Measurements from ENCODE around the gene KRT25. TPM values are rescaled to one million over a fixed set of nuclear protein-coding genes. Genes with fewer than 3 reads are reported as not detected.

KRT25 gene
- total RNA-seq, 1 experiment from 2014 or later: 0.28 TPM

GRCh38 chr17:40707745-40708144 is 47.4 kb downstream of the KRT25 start:
- intact Hi-C loops (cut with micrococcal nuclease; ENCODE audit: unreplicated experiment): no loop called here
- POLR2A ChIA-PET (ENCODE audit: low non-redundant PET): no interaction called here
- no TSS peak for BruUV-seq (replicated peaks)

DNA sequence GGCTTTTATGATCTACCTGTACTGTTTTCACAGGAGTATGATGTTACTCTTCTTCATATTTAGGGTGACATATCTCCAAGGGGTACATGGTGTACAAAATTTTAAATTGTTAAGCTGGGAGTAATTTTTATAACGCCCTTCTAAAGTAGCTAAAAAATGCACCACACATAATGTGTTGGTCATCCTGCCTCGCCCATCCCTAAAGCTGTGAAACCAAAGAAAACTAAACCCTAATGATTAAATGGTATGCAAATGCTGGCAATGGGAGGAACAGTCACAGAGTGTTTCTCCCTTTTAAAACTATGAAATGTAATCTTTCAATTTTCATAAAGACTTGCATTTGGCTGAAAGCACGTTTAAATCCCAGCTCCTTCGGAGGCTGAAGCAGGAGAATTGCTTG is 49.5 kb downstream of the KRT25 start:
- no peak for DNase-seq (ENCODE audit: low spot score)
- Histone ChIP-seq H3K27ac (ENCODE audit: low read depth, low read length, poor library complexity, severe bottlenecking) (no peak overlapping the region), H3K4me3 (ENCODE audit: low read depth, low read length, poor library complexity, severe bottlenecking) (no peak overlapping the region), H3K4me1 (ENCODE audit: insufficient read depth, low read length, poor library complexity, severe bottlenecking) (no peaks in the 10 kb centered on the region), H3K27me3 (replicated peaks; ENCODE audit: insufficient read depth, low read depth, low read length, poor library complexity) (no peaks in the 10 kb centered on the region), H3K36me3 (ENCODE audit: insufficient read depth, low read length, poor library complexity, severe bottlenecking) (no peaks in the 10 kb centered on the region), H3K9me3 (ENCODE audit: low read depth, low read length, poor library complexity, severe bottlenecking) (no peaks in the 10 kb centered on the region)
- intact Hi-C loops (cut with micrococcal nuclease; ENCODE audit: unreplicated experiment): no loop called here
- TF ChIP-seq, protein P1, sequence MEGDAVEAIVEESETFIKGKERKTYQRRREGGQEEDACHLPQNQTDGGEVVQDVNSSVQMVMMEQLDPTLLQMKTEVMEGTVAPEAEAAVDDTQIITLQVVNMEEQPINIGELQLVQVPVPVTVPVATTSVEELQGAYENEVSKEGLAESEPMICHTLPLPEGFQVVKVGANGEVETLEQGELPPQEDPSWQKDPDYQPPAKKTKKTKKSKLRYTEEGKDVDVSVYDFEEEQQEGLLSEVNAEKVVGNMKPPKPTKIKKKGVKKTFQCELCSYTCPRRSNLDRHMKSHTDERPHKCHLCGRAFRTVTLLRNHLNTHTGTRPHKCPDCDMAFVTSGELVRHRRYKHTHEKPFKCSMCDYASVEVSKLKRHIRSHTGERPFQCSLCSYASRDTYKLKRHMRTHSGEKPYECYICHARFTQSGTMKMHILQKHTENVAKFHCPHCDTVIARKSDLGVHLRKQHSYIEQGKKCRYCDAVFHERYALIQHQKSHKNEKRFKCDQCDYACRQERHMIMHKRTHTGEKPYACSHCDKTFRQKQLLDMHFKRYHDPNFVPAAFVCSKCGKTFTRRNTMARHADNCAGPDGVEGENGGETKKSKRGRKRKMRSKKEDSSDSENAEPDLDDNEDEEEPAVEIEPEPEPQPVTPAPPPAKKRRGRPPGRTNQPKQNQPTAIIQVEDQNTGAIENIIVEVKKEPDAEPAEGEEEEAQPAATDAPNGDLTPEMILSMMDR (conservative IDR thresholded peaks at IDR 0.05; ENCODE audit: low read depth, low read length): no peak
- TF ChIP-seq EZH2 (IDR thresholded peaks at IDR 0.05; ENCODE audit: borderline replicate concordance, low read depth, low read length, poor library complexity, severe bottlenecking): no peak
- ChIA-PET POLR2A (ENCODE audit: low non-redundant PET) (no interaction called here), CTCF (interaction anchor here (0.6 kb wide), 1 partner anchor 146 kb away, joined by 6 read pairs; no protein-coding TSS in a partner anchor)
- BruUV-seq (replicated peaks): no TSS peak

More at GRCh38 chr17:40707745-40708144, 47.4 kb downstream of the KRT25 start:
- CTCF ChIA-PET: no interaction called here
- H3K36me3 ChIP-seq (ENCODE audit: insufficient read depth, low read length, poor library complexity, severe bottlenecking): no peaks in the 10 kb centered on the region
- no peaks in the 10 kb centered on the region for H3K9me3 ChIP-seq (ENCODE audit: low read depth, low read length, poor library complexity, severe bottlenecking)
- H3K4me3 ChIP-seq (ENCODE audit: low read depth, low read length, poor library complexity, severe bottlenecking): no peak overlapping the region
- TF ChIP-seq, protein P1 (conservative IDR thresholded peaks at IDR 0.05; ENCODE audit: low read depth, low read length): no peak
- TF ChIP-seq EZH2 (IDR thresholded peaks at IDR 0.05; ENCODE audit: borderline replicate concordance, low read depth, low read length, poor library complexity, severe bottlenecking): no peak
- no peaks in the 10 kb centered on the region for H3K4me1 ChIP-seq (ENCODE audit: insufficient read depth, low read length, poor library complexity, severe bottlenecking)
- no peak overlapping the region for H3K27ac ChIP-seq (ENCODE audit: low read depth, low read length, poor library complexity, severe bottlenecking)
- H3K27me3 ChIP-seq (replicated peaks; ENCODE audit: insufficient read depth, low read depth, low read length, poor library complexity): no peaks in the 10 kb centered on the region
- DNase-seq (ENCODE audit: low spot score): no peak

DNA sequence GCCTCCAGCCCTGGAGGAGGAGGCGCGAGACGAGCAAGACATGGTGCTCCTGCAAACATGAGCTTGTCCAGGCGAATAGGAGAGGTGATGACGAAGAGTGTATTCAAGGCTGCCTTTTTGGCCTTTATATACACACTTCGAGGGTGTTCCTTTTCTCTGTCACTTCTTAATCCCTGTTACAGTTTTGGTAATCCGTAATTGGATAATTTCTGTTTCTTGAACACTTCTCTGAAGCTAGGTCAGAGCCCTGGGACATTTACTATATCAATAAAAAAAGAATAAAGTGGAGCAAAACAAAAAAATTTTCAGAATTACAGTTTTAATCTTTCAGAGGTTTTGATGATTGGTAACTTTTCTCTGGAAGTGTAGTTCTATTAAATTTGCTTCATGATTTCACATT is 51.5 kb downstream of the KRT25 start, which contains the start of gene KRT24:
KRT24 (minus strand) TSS at position 101 of the 400 bp plus-strand sequence; CDS start at position 42, 59 bp downstream.
- no peaks in the 10 kb centered on the region for H3K4me1 ChIP-seq (ENCODE audit: insufficient read depth, low read length, poor library complexity, severe bottlenecking)
- no peaks in the 10 kb centered on the region for H3K27me3 ChIP-seq (replicated peaks; ENCODE audit: insufficient read depth, low read depth, low read length, poor library complexity)
- intact Hi-C loops (cut with micrococcal nuclease; ENCODE audit: unreplicated experiment): no loop called here
- no TSS peak for BruUV-seq (replicated peaks)
- DNase-seq (ENCODE audit: low spot score): no peak
- H3K4me3 ChIP-seq (ENCODE audit: low read depth, low read length, poor library complexity, severe bottlenecking): no peak within 1 kb of the TSS
- POLR2A ChIA-PET (ENCODE audit: low non-redundant PET): no interaction called here
- H3K36me3 ChIP-seq (ENCODE audit: insufficient read depth, low read length, poor library complexity, severe bottlenecking): no peaks in the 10 kb centered on the region
- TF ChIP-seq EZH2 (IDR thresholded peaks at IDR 0.05; ENCODE audit: borderline replicate concordance, low read depth, low read length, poor library complexity, severe bottlenecking): no peak
- TF ChIP-seq, protein P1 (conservative IDR thresholded peaks at IDR 0.05; ENCODE audit: low read depth, low read length): no peak
- no peak within 1 kb of the TSS for H3K27ac ChIP-seq (ENCODE audit: low read depth, low read length, poor library complexity, severe bottlenecking)
- CTCF ChIA-PET: no interaction called here
- no peaks in the 10 kb centered on the region for H3K9me3 ChIP-seq (ENCODE audit: low read depth, low read length, poor library complexity, severe bottlenecking)
